Measurements from ENCODE around the gene ATP9A. TPM values are rescaled to one million over a fixed set of nuclear protein-coding genes. Genes with fewer than 3 reads are reported as not detected.

ATP9A gene
- total and polyA plus RNA-seq, 2 of the 8 experiments (the other 6 are each of a cell fraction or from before 2014, with no cell fraction given), result 5.0 to 6.4 TPM

- POLR2A ChIA-PET (ENCODE audit: partially characterized antibody), result interaction anchor here (1.2 kb wide), 1 partner anchor 10 kb away, joined by 3 read pairs; no protein-coding TSS in a partner anchor
- no peak overlapping the region for H3K4me2 ChIP-seq (ENCODE audit: insufficient read depth in 1 of 2, low read depth in 2 of 2, low read length in 2 of 2)
- no peaks in the 10 kb centered on the region; the same call in 1 of the 2 replicates for H3K23me2 ChIP-seq (ENCODE audit: low read depth, low read length)
- no peak for DNase-seq (ENCODE audit: low read depth in 1 of 2, low spot score in 2 of 2)
- H3K4me3 ChIP-seq (ENCODE audit: extremely low read depth in 1 of 4, insufficient read depth in 2 of 4, low read depth in 3 of 4, low read length in 4 of 4), result no peak overlapping the region
- no peaks in the 10 kb centered on the region; a peak in 2 of 7 replicates for H3K27me3 ChIP-seq (replicated peaks in 1 of 4; ENCODE audit: control insufficient read depth in 3 of 4, extremely low read depth in 1 of 4, insufficient read depth in 3 of 4, low read length in 3 of 4)
- no peaks in the 10 kb centered on the region for H3K79me1 ChIP-seq (ENCODE audit: low read depth, low read length)
- no peak overlapping the region for H3K23ac ChIP-seq (ENCODE audit: insufficient read length)
- H3K9me3 ChIP-seq (ENCODE audit: insufficient read depth in 2 of 2, low read depth in 1 of 2, low read length in 1 of 2), result no peaks in the 10 kb centered on the region
- no peak overlapping the region for H2BK120ac ChIP-seq (replicated peaks; ENCODE audit: low read depth, low read length)
- no peak overlapping the region for H4K8ac ChIP-seq (ENCODE audit: extremely low read depth, insufficient read depth, low read length)
- 91% methylated on average over 11 of the region's 11 CpGs; no CpG with 5 or more reads in 1 of the 2 experiments for WGBS, 2 experiments (ENCODE audit: extremely low coverage in 1 of 2, insufficient coverage in 1 of 2, insufficient read length in 1 of 2, insufficient replicate concordance in 2 of 2, low coverage in 1 of 2, low lambda C conversion rate in 2 of 2, missing lambda C conversion rate in 1 of 2)
- no peaks in the 10 kb centered on the region for H3K79me2 ChIP-seq (ENCODE audit: control insufficient read depth in 1 of 2, insufficient read depth in 2 of 2, low read length in 2 of 2)
- H2BK12ac ChIP-seq (ENCODE audit: low read depth, low read length), result no peak overlapping the region
- H3K9ac ChIP-seq (replicated peaks in 1 of 4; ENCODE audit: extremely low read depth in 1 of 4, low read depth in 3 of 4, low read length in 3 of 4), result no peak overlapping the region
- no peak overlapping the region for H2AFZ ChIP-seq (ENCODE audit: low read length)
- no peak overlapping the region for H2BK20ac ChIP-seq (ENCODE audit: low read length)
- H4K5ac ChIP-seq (ENCODE audit: insufficient read length, low read depth, low read length), result no peak overlapping the region
- no peak overlapping the region for H3K18ac ChIP-seq (ENCODE audit: extremely low read depth, low read length)
- no peak overlapping the region for H2AK5ac ChIP-seq (ENCODE audit: low read depth, low read length)
- CTCF ChIA-PET (ENCODE audit: partially characterized antibody), result interaction anchor here (1.2 to 1.7 kb wide), 3 partner anchors 17 to 253 kb away, joined by 3 to 8 read pairs (median 3); no protein-coding TSS in a partner anchor
- no peak overlapping the region for H4K91ac ChIP-seq (replicated peaks; ENCODE audit: insufficient read length, low read length)
- FAIRE-seq, result no peak
- no peaks in the 10 kb centered on the region for H3K36me3 ChIP-seq (ENCODE audit: control insufficient read depth in 2 of 4, insufficient read depth in 4 of 4, low read length in 3 of 4)
- no peak overlapping the region for H3K14ac ChIP-seq (ENCODE audit: insufficient read length)
- TF ChIP-seq POLR2A (IDR thresholded peaks at IDR 0.05; ENCODE audit: control extremely low read depth in 1 of 2, low read depth in 2 of 2, low read length in 2 of 2) (no peak), NANOG (IDR thresholded peaks at IDR 0.05; ENCODE audit: insufficient read depth, low read depth, low read length, poor library complexity, severe bottlenecking) (no peak), SRF (IDR thresholded peaks at IDR 0.05; ENCODE audit: low read depth, low read length) (no peak), CTCF (IDR thresholded peaks at IDR 0.05; ENCODE audit: control extremely low read depth in 1 of 3, insufficient read depth in 1 of 3, low read depth in 1 of 3, low read length in 3 of 3) (peak in 1 of 3 experiments; percentile 21; a peak in 1 of 4 replicates)
- H3K56ac ChIP-seq (replicated peaks; ENCODE audit: insufficient read length, low read depth, low read length), result no peak overlapping the region
- no peak overlapping the region for H2BK5ac ChIP-seq (ENCODE audit: low read depth, low read length)
- H3K4me1 ChIP-seq (replicated peaks in 1 of 4; ENCODE audit: control insufficient read depth in 3 of 4, insufficient read depth in 4 of 4, low read length in 3 of 4), result no peaks in the 10 kb centered on the region
- no peaks in the 10 kb centered on the region for H4K20me1 ChIP-seq (replicated peaks in 1 of 2; ENCODE audit: control insufficient read depth in 1 of 2, insufficient read depth in 2 of 2, low read length in 2 of 2)
- no peak overlapping the region for H2BK15ac ChIP-seq (ENCODE audit: low read length)
- no peak overlapping the region for H3K4ac ChIP-seq (replicated peaks; ENCODE audit: insufficient read length, low read depth, low read length)
- no peak overlapping the region for H3K27ac ChIP-seq (ENCODE audit: low read depth, low read length)
These were observed 190.6 kb downstream of the ATP9A start for GRCh38 chr20:51577432-51578144.

All from H1 (cell line).